NCI-H526 treated with DMSO at 0.1 percent for 48 hours (cell line): ENCODE data around the gene AKAP4.

Experiments
- DNase-seq: peaks from one replicate; lab custom pipeline; 2025; lab: John Stamatoyannopoulos, UW

AKAP4 gene, protein sequence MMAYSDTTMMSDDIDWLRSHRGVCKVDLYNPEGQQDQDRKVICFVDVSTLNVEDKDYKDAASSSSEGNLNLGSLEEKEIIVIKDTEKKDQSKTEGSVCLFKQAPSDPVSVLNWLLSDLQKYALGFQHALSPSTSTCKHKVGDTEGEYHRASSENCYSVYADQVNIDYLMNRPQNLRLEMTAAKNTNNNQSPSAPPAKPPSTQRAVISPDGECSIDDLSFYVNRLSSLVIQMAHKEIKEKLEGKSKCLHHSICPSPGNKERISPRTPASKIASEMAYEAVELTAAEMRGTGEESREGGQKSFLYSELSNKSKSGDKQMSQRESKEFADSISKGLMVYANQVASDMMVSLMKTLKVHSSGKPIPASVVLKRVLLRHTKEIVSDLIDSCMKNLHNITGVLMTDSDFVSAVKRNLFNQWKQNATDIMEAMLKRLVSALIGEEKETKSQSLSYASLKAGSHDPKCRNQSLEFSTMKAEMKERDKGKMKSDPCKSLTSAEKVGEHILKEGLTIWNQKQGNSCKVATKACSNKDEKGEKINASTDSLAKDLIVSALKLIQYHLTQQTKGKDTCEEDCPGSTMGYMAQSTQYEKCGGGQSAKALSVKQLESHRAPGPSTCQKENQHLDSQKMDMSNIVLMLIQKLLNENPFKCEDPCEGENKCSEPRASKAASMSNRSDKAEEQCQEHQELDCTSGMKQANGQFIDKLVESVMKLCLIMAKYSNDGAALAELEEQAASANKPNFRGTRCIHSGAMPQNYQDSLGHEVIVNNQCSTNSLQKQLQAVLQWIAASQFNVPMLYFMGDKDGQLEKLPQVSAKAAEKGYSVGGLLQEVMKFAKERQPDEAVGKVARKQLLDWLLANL

DNA sequence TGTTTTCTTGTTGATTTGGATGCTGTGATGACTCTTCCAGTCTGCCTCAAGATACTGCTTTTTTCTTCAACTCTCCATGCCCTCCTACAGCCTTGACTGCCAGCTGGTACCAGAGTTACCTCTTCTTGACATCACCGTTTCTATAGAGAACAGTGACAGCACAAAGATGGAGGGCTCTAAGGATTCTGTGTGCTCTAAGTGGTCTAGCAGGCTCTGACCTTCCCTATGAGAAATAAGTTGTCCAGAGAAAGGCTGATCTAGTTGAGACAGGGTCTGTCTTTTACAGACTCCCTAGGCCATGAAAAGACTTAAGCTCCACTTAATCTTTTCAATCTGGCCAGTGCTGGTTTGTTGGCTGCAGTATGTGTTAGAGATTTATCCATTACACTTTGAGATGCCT, at the start of gene AKAP4:
AKAP4 (minus strand) TSS at position 101 of the 400 bp plus-strand sequence. CDS start 118 bp downstream, outside the sequence.
- DNase-seq, result no peak

DNA sequence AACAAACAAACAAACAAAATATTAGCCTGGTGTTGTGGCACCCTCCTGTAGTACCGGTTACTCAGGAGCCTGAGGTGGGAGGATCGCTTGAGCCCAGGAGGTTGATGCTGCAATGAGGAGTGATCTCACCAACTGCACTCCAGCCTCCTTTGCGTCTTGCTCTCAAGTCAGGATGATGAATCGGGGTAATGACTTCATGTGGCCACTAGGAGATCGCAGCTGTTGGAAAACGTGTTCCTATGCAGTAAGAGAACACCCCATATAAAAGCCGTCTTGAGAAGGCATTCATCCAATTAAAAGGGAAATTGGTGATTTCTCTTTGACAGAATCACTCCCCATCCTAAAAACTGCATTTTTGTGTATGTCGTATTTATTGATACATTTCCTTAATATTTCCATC, 10.7 kb upstream of the AKAP4 start:
- DNase-seq, result no peak

DNA sequence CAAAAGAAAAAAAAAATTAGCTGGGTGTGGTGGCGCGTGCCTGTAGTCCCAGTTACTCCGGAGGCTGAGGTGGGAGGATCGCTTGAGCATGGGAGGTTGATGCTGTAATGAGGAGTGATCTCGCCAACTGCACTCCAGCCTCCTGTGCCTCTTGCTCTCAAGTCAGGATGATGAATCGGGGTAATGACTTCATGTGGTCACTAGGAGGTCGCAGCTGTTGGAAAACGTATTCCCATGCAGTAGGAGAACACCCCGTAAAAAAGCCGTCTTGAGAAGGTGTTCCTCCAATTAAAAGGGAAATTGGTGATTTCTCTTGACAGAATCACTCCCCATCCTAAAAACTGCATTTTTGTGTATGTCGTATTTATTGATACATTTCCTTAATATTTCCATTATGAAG, 5.9 kb upstream of the AKAP4 start:
- DNase-seq, result no peak

DNA sequence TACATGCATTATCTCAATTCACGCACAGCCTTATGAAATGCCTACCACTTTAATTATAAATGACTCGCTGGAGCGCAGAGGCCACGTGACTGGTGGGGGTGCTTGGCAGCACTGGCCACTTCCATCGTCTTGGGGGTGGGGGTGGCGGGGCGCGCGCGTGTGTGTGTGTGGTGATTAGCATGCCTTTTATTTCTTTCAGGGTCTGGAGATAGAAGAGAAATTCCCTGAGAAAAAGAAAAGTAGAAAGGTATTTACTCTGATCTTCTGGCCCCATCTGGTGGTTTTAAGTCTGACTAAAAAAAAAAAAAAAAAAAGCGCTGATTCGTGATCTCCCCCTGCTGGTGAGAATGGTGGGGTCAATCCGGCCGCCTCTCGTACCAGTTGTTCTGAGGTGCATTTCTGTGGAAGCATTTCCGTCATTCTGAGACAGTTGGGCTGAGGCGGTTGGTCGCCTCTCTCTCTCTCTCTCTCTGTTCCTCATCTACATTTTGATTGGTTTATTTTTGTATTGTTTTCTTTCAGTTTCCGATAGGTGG, 3.6 kb upstream of the AKAP4 start, which contains the start of gene CCNB3:
CCNB3 (plus strand) TSS at position 402 of the 536 bp plus-strand sequence. CDS start 80,399 bp downstream, outside the sequence.
- DNase-seq, result peak; percentile 63

DNA sequence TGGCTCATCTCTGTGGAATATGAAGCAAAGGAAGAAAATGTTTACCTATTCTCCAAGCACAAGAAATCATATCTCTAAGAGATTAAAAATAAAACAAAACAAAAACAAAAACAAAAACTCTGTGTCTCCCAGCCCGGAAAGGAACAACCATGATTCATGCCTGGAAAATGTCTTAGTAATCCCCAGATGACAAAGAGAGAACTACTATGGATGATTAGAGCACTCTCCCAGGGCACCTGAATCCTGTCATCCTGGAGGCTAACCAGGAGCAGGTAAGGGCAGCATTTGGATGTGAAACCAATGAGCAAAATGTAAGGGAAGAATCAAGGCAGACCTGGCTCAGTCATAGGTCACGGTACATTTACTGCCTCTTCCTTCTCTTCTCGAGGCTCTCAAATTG, 1.7 kb upstream of the AKAP4 start:
- DNase-seq, result no peak

DNA sequence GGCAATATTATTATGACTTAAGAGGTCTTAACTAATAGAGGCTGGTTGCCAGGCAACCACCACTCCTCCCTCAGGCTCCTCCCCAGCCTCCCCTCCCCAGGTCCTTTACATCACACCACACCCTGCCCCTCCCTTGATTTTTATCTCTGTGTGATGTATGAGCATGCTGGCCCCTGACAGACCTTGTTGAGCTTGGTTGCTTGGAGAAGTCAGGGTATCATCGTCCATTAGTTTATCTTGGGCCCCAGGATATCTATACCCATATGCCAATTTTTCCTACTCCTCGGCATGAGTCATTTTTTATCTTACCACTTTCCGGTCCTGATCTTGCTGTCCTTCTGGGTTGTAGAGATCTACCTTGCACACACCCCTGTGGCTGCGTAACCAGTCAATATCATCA, 2.5 kb downstream of the AKAP4 start:
- DNase-seq, result no peak

DNA sequence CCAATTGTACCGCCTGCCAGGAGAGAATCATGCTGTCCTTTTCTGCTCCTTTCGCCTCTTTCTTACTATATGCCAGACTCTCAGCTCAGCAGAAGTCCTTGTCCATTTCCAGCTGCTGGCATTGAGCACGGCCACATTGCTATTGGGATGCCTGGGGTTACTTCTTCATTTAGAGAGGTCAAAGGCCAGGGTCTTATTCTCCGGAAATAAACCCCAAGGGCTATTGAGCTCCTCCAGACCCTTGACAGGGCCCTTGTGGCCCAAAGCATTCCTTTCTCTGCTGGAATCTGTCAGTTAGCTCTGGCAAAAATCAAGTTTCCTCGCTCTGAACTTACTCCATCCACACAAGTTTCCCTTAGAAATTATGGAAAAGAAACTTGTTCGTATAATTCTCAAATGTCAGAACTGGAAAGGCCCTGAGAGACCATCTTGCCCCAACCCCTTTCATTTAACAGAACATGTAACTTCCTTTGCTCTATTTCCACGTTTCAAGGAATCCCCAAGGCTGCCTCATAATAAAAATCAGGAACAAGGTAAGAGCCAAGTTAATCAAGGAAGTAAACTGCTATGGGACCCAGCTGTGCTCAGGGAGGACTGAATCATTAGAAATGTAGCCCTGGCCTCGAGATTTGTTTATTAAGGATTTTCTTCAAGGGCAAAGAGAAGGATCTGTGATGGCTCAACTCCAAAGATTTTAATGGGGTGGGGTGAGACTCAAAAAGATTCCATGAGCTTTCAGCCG, 11.8 kb downstream of the AKAP4 start:
- DNase-seq, result no peak

DNA sequence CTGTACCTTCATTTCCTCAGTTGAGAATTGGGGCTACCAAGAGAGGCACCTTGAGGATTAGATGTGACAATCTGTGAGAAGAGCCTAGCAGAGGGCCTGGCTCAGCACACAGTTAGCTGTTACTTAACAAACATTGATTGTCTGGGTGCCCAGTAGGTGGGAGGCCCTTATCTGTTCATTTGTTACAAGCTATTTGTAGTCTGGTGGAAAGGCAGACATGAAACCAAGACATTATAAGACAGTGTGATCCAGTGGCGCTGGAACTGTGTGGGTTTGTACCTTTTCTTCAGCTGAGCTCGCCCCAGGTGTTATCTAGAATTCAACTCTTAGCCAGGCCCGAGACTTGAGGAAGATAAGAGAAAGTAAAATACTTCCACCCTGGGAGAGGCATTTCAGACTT, 16.9 kb downstream of the AKAP4 start:
- no peak for DNase-seq

DNA sequence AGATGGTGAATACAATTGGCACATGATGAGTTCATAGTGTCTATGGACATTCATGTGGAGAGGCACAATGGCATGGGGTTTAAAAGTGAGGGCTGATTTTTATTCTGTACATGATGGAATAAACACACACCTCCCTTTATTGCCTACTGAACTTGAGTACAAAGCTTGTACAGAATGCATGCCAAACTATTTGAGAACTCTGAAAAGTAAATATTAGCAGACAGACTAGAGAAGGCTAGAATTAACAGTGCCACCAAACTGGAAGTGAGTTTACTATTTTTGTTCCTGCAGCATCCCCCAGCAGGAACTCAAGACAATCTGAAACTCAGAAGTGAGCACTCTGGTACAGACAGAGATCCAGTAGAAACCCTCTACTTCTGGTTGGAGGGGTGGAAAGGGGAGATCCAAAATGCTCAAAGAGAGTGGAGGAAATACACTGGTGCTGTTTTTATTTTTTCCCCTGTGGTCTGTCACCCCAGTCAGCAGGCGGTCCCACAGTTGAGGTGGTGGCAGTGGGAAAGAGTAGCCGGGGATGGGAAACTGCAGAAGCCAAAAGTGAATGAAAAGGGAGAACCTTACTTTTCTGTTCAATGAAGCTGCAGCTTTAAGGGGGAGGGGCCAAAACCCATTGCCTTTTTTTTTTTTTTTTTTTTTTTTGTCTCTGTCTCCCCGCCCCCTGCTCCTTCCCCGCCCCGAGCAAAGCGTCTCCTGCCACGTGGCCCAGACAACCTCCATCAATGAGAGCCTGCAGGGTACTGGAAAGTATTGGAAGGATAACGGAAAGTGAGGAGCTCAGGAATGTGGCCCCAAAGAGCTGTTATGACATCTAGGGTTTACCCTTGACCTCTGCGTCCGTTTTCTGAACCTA, 20.5 kb downstream of the AKAP4 start:
- DNase-seq, result no peak

DNA sequence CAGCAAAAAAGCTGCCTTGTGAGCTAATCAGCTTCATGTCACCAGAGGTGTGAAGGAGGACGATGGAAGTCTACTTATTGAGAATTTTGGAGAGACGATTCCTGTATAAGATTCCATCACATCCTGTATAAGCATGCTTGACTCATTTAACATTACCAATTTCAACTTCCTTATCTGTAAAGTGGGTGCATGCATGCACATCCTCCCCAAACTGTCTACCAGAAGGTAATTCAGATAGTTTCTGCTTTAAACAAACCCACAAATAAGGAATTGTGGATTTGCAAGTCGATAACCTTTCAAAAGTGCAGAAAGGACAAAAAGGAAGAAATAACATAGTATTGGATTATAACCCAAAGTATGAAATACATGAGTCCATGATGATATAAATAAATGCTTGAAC, 31.1 kb downstream of the AKAP4 start:
- DNase-seq, result no peak

DNA sequence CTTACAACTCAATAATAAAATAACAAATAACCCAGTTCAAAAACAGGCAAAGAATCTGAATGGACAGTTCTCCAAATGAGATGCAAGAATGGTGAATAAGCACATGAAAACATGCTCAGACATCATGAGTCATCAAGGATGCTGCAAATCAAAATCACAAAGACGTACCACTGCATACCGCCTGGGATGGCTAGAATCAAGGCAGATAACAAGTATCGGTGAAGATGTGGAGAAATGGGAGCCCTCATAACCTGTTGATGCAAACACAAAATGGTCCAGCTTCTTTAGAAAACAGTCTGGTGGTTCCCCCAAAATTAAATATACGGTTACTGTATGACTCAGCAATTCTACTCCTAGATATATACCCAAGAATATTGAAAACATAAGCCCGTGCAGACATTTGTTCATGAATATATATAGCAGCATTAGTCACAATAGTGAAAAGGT, 32.5 kb downstream of the AKAP4 start:
- DNase-seq, result no peak

DNA sequence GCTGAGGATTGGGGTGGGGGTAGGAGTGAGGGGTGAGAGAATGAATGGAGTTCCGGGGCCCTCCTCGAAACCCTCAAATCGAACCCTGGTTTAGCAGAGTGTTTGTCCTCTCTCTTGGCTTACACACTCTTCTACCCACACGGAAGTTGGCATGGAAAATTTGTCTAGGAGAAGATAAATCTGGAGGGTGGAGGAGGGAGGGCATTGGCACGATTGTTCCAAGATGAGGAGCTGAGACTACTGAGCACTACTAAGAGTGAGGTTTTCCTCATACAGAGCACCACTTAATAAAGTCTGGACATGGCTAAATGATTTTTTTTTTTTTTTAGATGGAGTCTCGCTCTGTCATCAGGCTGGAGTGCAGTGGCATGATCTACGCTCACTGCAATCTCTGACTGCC, 33.4 kb downstream of the AKAP4 start:
- no peak for DNase-seq

DNA sequence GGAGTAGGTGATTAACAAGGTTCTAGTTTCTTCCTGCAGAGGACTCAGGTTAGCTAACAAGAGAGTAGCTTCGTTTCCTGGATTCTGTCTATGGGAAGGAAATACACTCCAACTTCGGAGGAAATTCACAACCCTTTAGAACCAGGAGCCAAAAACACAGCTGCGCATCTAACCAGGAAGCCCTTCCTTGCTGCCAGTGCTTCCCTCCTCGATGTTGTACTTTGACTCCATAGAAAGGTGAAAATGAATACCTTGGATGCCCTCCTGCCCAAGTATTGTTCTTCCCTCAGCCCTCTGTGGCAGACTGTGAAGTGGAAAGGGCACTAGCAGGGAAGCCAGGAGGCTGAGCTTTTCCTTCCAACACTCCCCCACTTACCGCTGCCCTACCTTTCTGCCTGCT, 35.1 kb downstream of the AKAP4 start:
- DNase-seq, result no peak

DNA sequence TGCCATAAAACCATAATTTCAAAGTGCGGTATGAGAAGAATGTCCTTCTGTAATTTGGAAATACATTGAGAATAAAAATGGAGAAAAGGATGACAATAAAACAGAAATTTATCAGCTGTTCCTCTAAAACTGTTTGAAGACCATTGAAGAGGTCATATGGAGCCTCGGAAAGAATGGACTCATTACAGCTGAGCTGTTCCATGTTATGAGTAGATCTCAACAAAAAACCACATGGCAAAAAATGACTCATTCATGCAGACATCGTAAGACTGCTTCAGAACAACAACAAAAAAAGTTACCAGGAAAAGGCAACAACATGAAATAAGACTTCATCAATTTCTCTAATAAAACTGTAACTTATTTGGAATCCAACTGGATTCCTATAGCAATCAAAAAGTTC, 39.7 kb downstream of the AKAP4 start:
- no peak for DNase-seq

DNA sequence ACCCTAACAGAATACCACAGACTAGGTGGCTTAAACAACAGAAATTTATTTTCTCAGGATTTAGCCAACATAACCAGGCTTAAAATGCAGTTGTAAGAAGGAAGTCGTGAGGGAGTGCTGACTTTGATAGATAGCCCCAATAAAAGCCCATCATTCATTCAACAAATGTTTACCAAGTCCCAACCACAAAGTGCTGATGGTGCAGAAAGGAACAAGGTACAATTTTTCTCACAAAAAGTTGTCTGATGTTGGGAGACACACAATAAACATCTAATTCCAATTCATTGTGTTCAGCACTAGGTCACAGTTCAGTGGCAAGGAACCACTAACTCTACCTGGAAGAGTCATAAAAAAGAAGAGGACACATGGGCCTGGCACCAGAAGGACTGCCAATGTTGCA, 42.2 kb downstream of the AKAP4 start:
- no peak for DNase-seq

DNA sequence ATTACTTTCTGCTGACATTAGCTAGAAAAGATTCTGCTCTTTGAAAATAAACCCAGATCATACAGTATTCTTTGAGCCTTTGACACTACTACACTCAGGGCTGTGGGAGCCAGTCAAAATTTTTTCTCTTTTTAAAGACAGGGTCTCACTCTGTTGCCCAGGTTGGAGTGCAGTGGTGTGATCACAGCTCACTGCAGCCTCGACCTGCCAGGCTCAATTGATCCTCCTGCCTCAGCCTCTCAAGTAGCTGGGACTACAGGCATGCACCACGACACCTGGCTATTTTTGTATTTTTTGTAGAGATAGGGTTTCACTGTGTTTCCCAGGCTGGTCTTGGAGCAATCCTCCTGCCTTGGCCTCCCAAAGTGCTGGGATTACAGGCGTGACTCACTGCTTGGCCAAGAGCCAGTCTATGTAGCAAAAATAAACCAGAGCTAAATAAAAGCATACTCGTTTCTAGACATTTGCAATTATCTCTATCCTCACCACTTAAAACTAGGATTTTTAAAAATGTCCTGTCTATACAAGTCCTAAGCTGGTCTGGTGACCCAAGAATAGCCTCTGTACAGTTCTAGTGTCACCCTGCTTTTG, 43.2 kb downstream of the AKAP4 start:
- no peak for DNase-seq

DNA sequence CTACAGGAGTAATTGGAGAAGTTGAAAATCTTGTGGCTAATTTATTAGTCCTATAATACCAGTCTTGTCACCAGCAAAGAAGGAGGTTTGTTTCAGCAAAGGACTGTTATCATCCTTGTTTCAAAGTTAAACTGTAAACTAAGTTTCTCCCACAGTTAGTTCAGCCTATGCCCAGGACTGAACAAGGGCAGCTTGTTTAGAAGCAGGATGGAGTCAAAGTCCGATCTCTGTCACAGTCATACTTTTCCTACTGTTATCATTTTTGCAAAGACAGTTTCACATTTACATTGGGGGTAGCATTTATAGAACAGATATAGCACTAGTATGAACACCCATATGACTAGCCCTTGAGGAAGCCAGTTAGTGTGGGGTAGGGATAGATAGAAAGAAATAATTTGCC, 46.4 kb downstream of the AKAP4 start:
- DNase-seq, result no peak

DNA sequence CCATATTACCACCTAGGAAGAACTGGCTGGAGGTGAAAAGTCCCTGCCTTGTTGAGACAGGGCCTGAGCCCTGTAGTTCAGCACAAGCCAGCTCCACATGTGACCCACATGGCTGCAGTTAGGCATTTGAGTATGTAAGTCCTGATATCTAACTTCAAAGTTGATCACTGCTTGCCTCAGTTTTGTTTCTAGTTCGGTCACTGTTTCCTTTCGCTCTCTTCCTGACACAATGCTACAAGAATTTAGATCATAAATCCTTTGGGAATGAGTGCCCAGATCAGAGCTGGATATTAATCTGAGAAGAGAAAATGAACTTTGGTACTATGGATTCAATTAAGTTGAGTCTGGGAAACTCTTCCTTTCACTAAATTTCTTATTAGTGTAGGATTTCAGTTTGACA, 48.4 kb downstream of the AKAP4 start:
- DNase-seq, result no peak

DNA sequence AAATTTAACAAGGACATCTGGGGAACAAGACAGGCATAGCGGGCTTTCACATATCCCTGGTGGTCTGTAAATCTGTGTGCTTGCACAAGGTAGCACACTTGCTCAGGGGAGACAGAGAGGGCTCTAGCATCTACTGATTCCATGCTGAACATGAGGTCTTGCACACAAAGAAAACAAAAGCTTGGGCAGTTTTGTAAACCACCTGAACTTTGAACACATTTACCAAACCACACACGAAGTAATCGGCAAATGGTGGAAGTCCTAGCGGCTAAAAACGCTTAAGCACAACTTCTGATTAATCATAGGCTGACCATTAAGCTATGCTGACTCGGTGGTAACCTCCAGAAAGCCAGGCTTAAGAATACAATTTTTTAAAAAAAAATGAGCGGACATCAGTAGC, 52.8 kb downstream of the AKAP4 start:
- DNase-seq, result no peak
